H1 (cell line): ENCODE data around the gene ZNF385B. TPM values are rescaled to one million over a fixed set of nuclear protein-coding genes. Genes with fewer than 3 reads are reported as not detected.
"Not testable (repeated sequence)": the region's sequence is repeated elsewhere in the genome, so short reads cannot be mapped to it uniquely, and the experiment has no call there.

Experiments
- CTCF ChIA-PET: fragments of 300-600 bp; sonication (Branson Sonifier 250); formaldehyde crosslinking; loops from one replicate; lab custom pipeline; 2021; ENCODE audit not compliant: partially characterized antibody; lab: Charles Lee
- POLR2A ChIA-PET: fragments of 300-600 bp; sonication (Branson Sonifier 250); formaldehyde crosslinking; loops from one replicate; lab custom pipeline; 2021; ENCODE audit warnings: inconsistent platforms; ENCODE audit not compliant: partially characterized antibody; lab: Charles Lee
- DNase-seq, 2 experiments: peaks; one replicate each; pipeline versions ENCODE4 v3.0.0 to v3.0.0-alpha.2; 2010 to 2022; ENCODE audit warnings: low spot score in 2 of 2, low read depth in 1 of 2, mixed read lengths in 1 of 2
- FAIRE-seq: peaks from 2 replicates; lab custom pipeline; 2011; peaks lifted over from hg19 to GRCh38; lab: Jason Lieb, UNC
- H2AFZ ChIP-seq: 2 replicates; pipeline ENCODE4 v1.8.1; 2012; ENCODE audit warnings: low read length, inconsistent platforms
- H2AK5ac ChIP-seq: 2 replicates; pipeline ENCODE4 v1.6.1; 2013; ENCODE audit warnings: low read depth, low read length
- H2BK120ac ChIP-seq: replicated peaks from 2 replicates; pipeline ENCODE3; 2013; ENCODE audit warnings: low read depth, low read length, inconsistent platforms
- H2BK12ac ChIP-seq: 2 replicates; pipeline ENCODE4 v1.6.1; 2013; ENCODE audit warnings: low read depth, low read length
- H2BK15ac ChIP-seq: 2 replicates; pipeline ENCODE4 v1.6.1; 2013; ENCODE audit warnings: low read length
- H2BK20ac ChIP-seq: 2 replicates; pipeline ENCODE4 v1.6.1; 2013; ENCODE audit warnings: low read length
- H2BK5ac ChIP-seq: 2 replicates; pipeline ENCODE4 v1.6.1; 2013; ENCODE audit warnings: low read depth, low read length
- H3K14ac ChIP-seq: 2 replicates; pipeline ENCODE4 v1.6.1; 2013; ENCODE audit warnings: inconsistent platforms; ENCODE audit not compliant: insufficient read length
- H3K18ac ChIP-seq: 2 replicates; pipeline ENCODE4 v1.6.1; 2013; ENCODE audit warnings: low read length; ENCODE audit errors: extremely low read depth
- H3K23ac ChIP-seq: 2 replicates; pipeline ENCODE4 v1.6.1; 2013; ENCODE audit warnings: inconsistent platforms; ENCODE audit not compliant: insufficient read length
- H3K23me2 ChIP-seq: 2 replicates; pipeline ENCODE4 v1.6.1; 2013; ENCODE audit warnings: low read depth, low read length
- H3K27ac ChIP-seq: 2 replicates; pipeline ENCODE4 v1.6.1; 2011; ENCODE audit warnings: low read depth, low read length, inconsistent platforms
- H3K27me3 ChIP-seq, 4 experiments: replicated peaks in 1 of 4; 1 replicate in 1 of 4; 2 replicates in 3 of 4; pipeline versions ENCODE4 v1.6.1 to v1.8.1; 2011 to 2013; ENCODE audit warnings: low read length in 3 of 4, mild to moderate bottlenecking in 3 of 4, inconsistent platforms in 2 of 4, mixed read lengths in 2 of 4, moderate library complexity in 1 of 4; ENCODE audit not compliant: control insufficient read depth in 3 of 4, insufficient read depth in 3 of 4; ENCODE audit errors: extremely low read depth in 1 of 4
- H3K36me3 ChIP-seq, 4 experiments: 2 replicates each; pipeline versions ENCODE4 v1.6.1 to v1.8.1; 2011 to 2013; ENCODE audit warnings: mild to moderate bottlenecking in 4 of 4, low read length in 3 of 4, moderate library complexity in 2 of 4, control low read depth in 1 of 4, inconsistent platforms in 1 of 4; ENCODE audit not compliant: insufficient read depth in 4 of 4, control insufficient read depth in 2 of 4
- H3K4ac ChIP-seq: replicated peaks from 2 replicates; pipeline ENCODE3; 2013; ENCODE audit warnings: low read length, low read depth, mixed read lengths, inconsistent platforms; ENCODE audit not compliant: insufficient read length
- H3K4me1 ChIP-seq, 4 experiments: replicated peaks in 1 of 4; 1 replicate in 1 of 4; 2 replicates in 3 of 4; pipeline versions ENCODE4 v1.6.1 to v1.8.1; 2011 to 2013; ENCODE audit warnings: low read length in 3 of 4, inconsistent platforms in 2 of 4, mixed read lengths in 1 of 4; ENCODE audit not compliant: insufficient read depth in 4 of 4, control insufficient read depth in 3 of 4
- H3K4me2 ChIP-seq, 2 experiments: 2 replicates each; pipeline versions ENCODE4 v1.6.1 to v1.8.1; 2011 to 2013; ENCODE audit warnings: low read depth in 2 of 2, low read length in 2 of 2, control low read depth in 1 of 2, inconsistent platforms in 1 of 2, mild to moderate bottlenecking in 1 of 2; ENCODE audit not compliant: insufficient read depth in 1 of 2
- H3K4me3 ChIP-seq, 4 experiments: fragments of 200-600, 300-600 bp in 1 of 4; sonication (generic), shearing (Covaris generic), sonication (Bioruptor Twin) in 1 of 4; 2 replicates each; pipeline versions ENCODE4 v1.5.1 to v1.8.1; 2011 to 2016; ENCODE audit warnings: low read length in 4 of 4, low read depth in 3 of 4, control low read depth in 2 of 4, inconsistent platforms in 2 of 4, mild to moderate bottlenecking in 2 of 4, mixed read lengths in 1 of 4, moderate library complexity in 1 of 4; ENCODE audit not compliant: insufficient read depth in 2 of 4; ENCODE audit errors: extremely low read depth in 1 of 4
- H3K56ac ChIP-seq: replicated peaks from 2 replicates; pipeline ENCODE3; 2013; ENCODE audit warnings: low read depth, mild to moderate bottlenecking, mixed read lengths, low read length, inconsistent platforms; ENCODE audit not compliant: insufficient read length
- H3K79me1 ChIP-seq: 2 replicates; pipeline ENCODE4 v1.6.1; 2013; ENCODE audit warnings: low read depth, low read length, control low read depth
- H3K79me2 ChIP-seq, 2 experiments: 2 replicates each; pipeline versions ENCODE4 v1.6.1 to v1.8.1; 2012 to 2013; ENCODE audit warnings: low read length in 2 of 2, mild to moderate bottlenecking in 2 of 2, inconsistent platforms in 1 of 2; ENCODE audit not compliant: insufficient read depth in 2 of 2, control insufficient read depth in 1 of 2
- H3K9ac ChIP-seq, 4 experiments: replicated peaks in 1 of 4; 1 replicate in 1 of 4; 2 replicates in 3 of 4; pipeline versions ENCODE4 v1.6.1 to v1.8.1; 2011 to 2013; ENCODE audit warnings: low read depth in 3 of 4, low read length in 3 of 4, control low read depth in 2 of 4, mild to moderate bottlenecking in 2 of 4, moderate library complexity in 2 of 4, inconsistent platforms in 1 of 4; ENCODE audit errors: extremely low read depth in 1 of 4
- H3K9me3 ChIP-seq, 2 experiments: 2 replicates each; pipeline versions ENCODE4 v1.6.1 to v1.8.1; 2012 to 2013; ENCODE audit warnings: mild to moderate bottlenecking in 2 of 2, moderate library complexity in 2 of 2, control low read depth in 1 of 2, inconsistent platforms in 1 of 2, low read depth in 1 of 2, low read length in 1 of 2, mixed read lengths in 1 of 2; ENCODE audit not compliant: insufficient read depth in 2 of 2
- H4K20me1 ChIP-seq, 2 experiments: replicated peaks in 1 of 2; 2 replicates each; pipeline versions ENCODE3 to v1.8.1; 2011 to 2013; ENCODE audit warnings: inconsistent platforms in 2 of 2, low read length in 2 of 2, mild to moderate bottlenecking in 1 of 2; ENCODE audit not compliant: insufficient read depth in 2 of 2, control insufficient read depth in 1 of 2
- H4K5ac ChIP-seq: 2 replicates; pipeline ENCODE4 v1.6.1; 2013; ENCODE audit warnings: low read length, low read depth, mixed read lengths, inconsistent platforms; ENCODE audit not compliant: insufficient read length
- H4K8ac ChIP-seq: 2 replicates; pipeline ENCODE4 v1.8.0; 2013; ENCODE audit warnings: mild to moderate bottlenecking, moderate library complexity, low read length, inconsistent platforms; ENCODE audit not compliant: insufficient read depth; ENCODE audit errors: extremely low read depth
- H4K91ac ChIP-seq: replicated peaks from 2 replicates; pipeline ENCODE3; 2013; ENCODE audit warnings: low read length, mixed read lengths, inconsistent platforms; ENCODE audit not compliant: insufficient read length
- EP300 ChIP-seq, 2 experiments: IDR thresholded peaks; 1 replicate in 1 of 2; 2 replicates in 1 of 2; pipeline ENCODE4 v1.6.1; 2011 to 2012; ENCODE audit warnings: low read depth in 2 of 2, low read length in 2 of 2, mild to moderate bottlenecking in 2 of 2, borderline replicate concordance in 1 of 2, inconsistent platforms in 1 of 2, moderate library complexity in 1 of 2
- WGBS, 2 experiments: shearing (Covaris generic) in 1 of 2; methylation state at CpG; one replicate each; pipeline versions ENCODE4 v1.1.6 to v1.1.7; 2013 to 2015; ENCODE audit warnings: low lambda C conversion rate in 2 of 2, mixed read lengths in 2 of 2, inconsistent platforms in 1 of 2, low coverage in 1 of 2, missing lambda C conversion rate in 1 of 2; ENCODE audit not compliant: insufficient replicate concordance in 2 of 2, insufficient coverage in 1 of 2, insufficient read length in 1 of 2; ENCODE audit errors: extremely low coverage in 1 of 2, missing lambda C conversion rate in 1 of 2; 5-methylcytosine and 5-hydroxymethylcytosine counted together
- polyA plus RNA-seq, 7 experiments: library from polyadenylated mRNA; depleted of rRNA in 3 of 7; stranded (reverse) in 5 of 7; unstranded in 2 of 7; fragments of >200 nt in 5 of 7; fragments of 200-250 nt in 2 of 7; gene quantifications; 1 replicate in 5 of 7; 2 replicates in 1 of 7; 4 replicates in 1 of 7; pipeline versions ENCODE4 v1.2.1 to v1.2.3, GENCODE V29; 2011 to 2013; ENCODE audit warnings: missing spikeins in 2 of 7, mixed read lengths in 2 of 7
- total RNA-seq: library from RNA; stranded (reverse); fragmentation: NEBNext Ultra II Directional; extraction: Animal tissue kit (Norgen Biotek cat#: 25700); gene quantifications from 2 replicates; pipeline ENCODE4 v1.2.1, GENCODE V29; 2021

ZNF385B gene
- total and polyA plus RNA-seq, 2 of the 8 experiments (the other 6 are each of a cell fraction or from before 2014, with no cell fraction given): 1.1 to 3.7 TPM

DNA sequence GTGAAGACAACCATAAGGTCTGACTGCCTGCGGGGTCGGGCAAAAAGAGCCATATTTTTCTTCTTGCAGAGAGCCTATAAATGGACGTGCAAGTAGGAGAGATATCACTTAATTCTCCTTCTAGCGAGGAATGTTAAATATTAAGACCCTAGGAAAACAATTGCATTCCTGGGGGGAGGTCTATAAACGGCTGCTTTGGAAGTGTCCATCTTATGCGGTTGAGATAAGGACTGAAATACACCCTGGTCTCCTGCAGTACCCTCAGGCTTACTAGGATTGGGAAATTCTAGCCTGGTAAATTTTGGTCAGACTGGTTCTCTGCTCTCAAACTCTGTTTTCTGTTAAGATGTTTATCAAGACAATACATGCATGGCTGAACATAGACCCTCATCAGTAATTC is 27.2 kb upstream of the ZNF385B start:
- H3K4ac ChIP-seq, H3K9me3 ChIP-seq, H2BK20ac ChIP-seq, H3K4me3 ChIP-seq, H3K27me3 ChIP-seq, H2BK120ac ChIP-seq, H3K18ac ChIP-seq, H2BK12ac ChIP-seq, POLR2A ChIA-PET, H3K4me1 ChIP-seq, H4K5ac ChIP-seq, H3K79me1 ChIP-seq, H3K79me2 ChIP-seq, FAIRE-seq, H3K23ac ChIP-seq, H3K56ac ChIP-seq, H2AFZ ChIP-seq, H2BK5ac ChIP-seq, H4K20me1 ChIP-seq, H3K36me3 ChIP-seq, H4K8ac ChIP-seq, H4K91ac ChIP-seq, H2BK15ac ChIP-seq, DNase-seq, CTCF ChIA-PET, H3K14ac ChIP-seq, H3K4me2 ChIP-seq, H3K23me2 ChIP-seq, H2AK5ac ChIP-seq, H3K27ac ChIP-seq, H3K9ac ChIP-seq: not testable (repeated sequence)
- peak in 1 of 2 experiments; percentile 75; a peak in 1 of 3 replicates for TF ChIP-seq EP300 (IDR thresholded peaks at IDR 0.05; ENCODE audit: borderline replicate concordance in 1 of 2, low read depth in 2 of 2, low read length in 2 of 2)
- WGBS, 2 experiments: 91% methylated on average over 6 of the region's 6 CpGs; no CpG with 5 or more reads in 1 of the 2 experiments
